HG03520 (cell line): Measurements from ENCODE around the gene CYB561D1.

Source experiments
- ATAC-seq: cut with Tn5 transposase; IDR thresholded peaks from one replicate; pipeline ENCODE4 v1.9.1; 2021; ENCODE audit warnings: mild to moderate bottlenecking, moderate library complexity; ENCODE audit not compliant: unreplicated experiment

The CYB561D1 gene

DNA sequence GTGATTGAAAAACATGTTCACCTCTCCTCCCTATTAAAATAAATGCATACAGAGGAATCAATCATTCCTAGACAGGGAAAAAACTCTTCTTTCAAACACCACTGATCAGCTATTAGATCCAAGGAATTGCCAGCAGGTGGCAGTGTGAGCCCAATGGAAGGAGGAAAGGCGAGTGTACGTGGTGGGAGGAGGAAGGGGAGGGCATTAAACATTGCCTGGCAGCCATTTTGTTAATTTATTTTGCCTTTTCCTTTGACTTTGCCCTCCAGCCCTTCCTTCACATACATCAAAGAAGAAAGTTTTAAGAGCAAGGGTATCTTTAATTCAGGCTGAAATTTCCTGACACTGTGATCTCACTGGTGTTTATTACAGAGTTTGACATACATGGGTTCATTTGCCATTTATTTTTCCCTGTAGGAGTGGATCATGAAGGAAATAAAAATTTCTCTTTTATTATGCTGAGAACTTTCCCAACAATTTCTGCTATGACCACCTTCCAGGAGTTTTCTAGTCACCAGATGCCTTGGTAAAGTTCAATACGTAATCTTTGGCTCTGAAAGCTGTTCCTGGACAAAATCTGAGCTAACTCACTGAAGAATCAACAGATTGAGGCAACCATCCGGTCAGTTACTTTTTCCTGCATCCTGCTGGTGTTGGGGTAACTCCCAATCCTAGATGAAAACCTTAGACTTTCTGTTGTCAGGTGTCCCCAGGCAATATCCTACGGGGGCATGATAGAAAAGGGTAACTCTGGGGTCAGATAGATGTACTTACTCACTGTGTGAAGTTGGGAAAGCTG, 52.6 kb downstream of the CYB561D1 start:
- no peak for ATAC-seq

GRCh38 chr1:109547463-109548320, 53.8 kb downstream of the CYB561D1 start:
- ATAC-seq: no peak

GRCh38 chr1:109548321-109549267, 54.7 kb downstream of the CYB561D1 start, which contains the start of gene GNAI3:
Gene GNAI3 (plus strand): TSS chr1:109548615. CDS start chr1:109548721, 106 bp downstream.
- ATAC-seq: peak; percentile 85
